Tongue (tissue), 2 donors: ENCODE data around the gene MAT1A. TPM values are rescaled to one million over a fixed set of nuclear protein-coding genes. Genes with fewer than 3 reads are reported as not detected.
"Not testable (repeated sequence)": the region's sequence is repeated elsewhere in the genome, so short reads cannot be mapped to it uniquely, and the experiment has no call there.

Source experiments
- DNase-seq: peaks from one replicate; pipeline ENCODE4 v3.0.0-alpha.2; 2015
- total RNA-seq: library from RNA; depleted of rRNA; stranded (reverse); fragments of >200 nt; gene quantifications from one replicate; pipeline ENCODE4 v1.2.3, GENCODE V29; 2014

Gene MAT1A
- total RNA-seq, 1 donor from 2014 or later = 0.31 TPM

DNA sequence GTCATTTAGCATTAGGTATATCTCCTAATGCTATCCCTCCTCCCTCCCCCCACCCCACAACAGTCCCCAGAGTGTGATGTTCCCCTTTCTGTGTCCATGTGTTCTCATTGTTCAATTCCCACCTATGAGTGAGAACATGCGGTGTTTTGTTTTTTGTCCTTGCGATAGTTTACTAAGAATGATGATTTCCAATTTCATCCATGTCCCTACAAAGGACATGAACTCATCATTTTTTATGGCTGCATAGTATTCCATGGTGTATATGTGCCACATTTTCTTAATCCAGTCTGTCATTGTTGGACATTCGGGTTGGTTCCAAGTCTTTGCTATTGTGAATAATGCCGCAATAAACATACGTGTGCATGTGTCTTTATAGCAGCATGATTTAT lies 66.4 kb downstream of the MAT1A start:
- DNase-seq = not testable (repeated sequence)

Other genes with a start within 250 kb of the MAT1A start
- 7.3 TPM for gene TMEM254, start 211.0 kb downstream of the MAT1A start, total RNA-seq
- 31.2 TPM for gene PLAC9, start 156.9 kb downstream of the MAT1A start, total RNA-seq
- gene ANXA11, start 84.1 kb downstream of the MAT1A start, total RNA-seq = 78.5 TPM
- gene DYDC1, start 67.1 kb upstream of the MAT1A start, total RNA-seq = not detected
- gene DYDC2, start 67.1 kb upstream of the MAT1A start, total RNA-seq = not detected
- gene PRXL2A, start 118.9 kb upstream of the MAT1A start, total RNA-seq = 91.7 TPM
- gene TSPAN14, start 164.7 kb upstream of the MAT1A start, total RNA-seq = 40.5 TPM
- gene SH2D4B, start 248.2 kb upstream of the MAT1A start, total RNA-seq = not detected